CD8-positive, alpha-beta memory T cell (primary cell): Measurements from ENCODE around the gene SGSM1. TPM values are rescaled to one million over a fixed set of nuclear protein-coding genes. Genes with fewer than 3 reads are reported as not detected.

ENCODE experiments used
- CTCF ChIA-PET: fragments of 350-600 bp; sonication (Branson Sonifier 250); formaldehyde crosslinking; loops from one replicate; lab custom pipeline; 2021; ENCODE audit warnings: antibody characterized with exemption; lab: Charles Lee
- POLR2A ChIA-PET: fragments of 350-600 bp; sonication (Branson Sonifier 250); formaldehyde crosslinking; loops from one replicate; lab custom pipeline; 2021; ENCODE audit warnings: antibody characterized with exemption; lab: Charles Lee
- DNase-seq, 5 donors: peaks; one replicate each; pipeline versions ENCODE4 v3.0.0 to v3.0.0-alpha.2; 2020 to 2022; ENCODE audit warnings: mixed read lengths in 1 of 5
- H3K27ac ChIP-seq: one replicate; pipeline ENCODE4 v1.7.0; 2013; ENCODE audit warnings: low read depth, mild to moderate bottlenecking, low read length, moderate library complexity
- H3K27me3 ChIP-seq: 2 replicates; pipeline ENCODE4 v1.7.0; 2013; ENCODE audit warnings: low read length, mild to moderate bottlenecking; ENCODE audit not compliant: insufficient read depth, poor library complexity, severe bottlenecking
- H3K36me3 ChIP-seq: 2 replicates; pipeline ENCODE4 v1.7.0; 2013; ENCODE audit warnings: mild to moderate bottlenecking, low read length, moderate library complexity; ENCODE audit not compliant: insufficient read depth
- H3K4me1 ChIP-seq: 2 replicates; pipeline ENCODE4 v1.7.0; 2013; ENCODE audit warnings: mild to moderate bottlenecking, low read length, moderate library complexity; ENCODE audit not compliant: insufficient read depth
- H3K4me3 ChIP-seq: 2 replicates; pipeline ENCODE4 v1.7.0; 2013; ENCODE audit warnings: mild to moderate bottlenecking, low read length
- H3K9me3 ChIP-seq: 2 replicates; pipeline ENCODE4 v1.7.0; 2013; ENCODE audit warnings: mild to moderate bottlenecking, low read length
- H3K27ac Mint-ChIP-seq, 8 donors: one replicate each; pipeline ENCODE4 v1.8.0; 2020 to 2021; ENCODE audit warnings: mixed read lengths in 8 of 8, mild to moderate bottlenecking in 6 of 8, inconsistent platforms in 3 of 8, moderate library complexity in 3 of 8
- H3K27me3 Mint-ChIP-seq, 2 donors: one replicate each; pipeline ENCODE4 v1.8.0; 2020 to 2021; ENCODE audit warnings: mixed read lengths in 2 of 2, mild to moderate bottlenecking in 1 of 2, moderate library complexity in 1 of 2
- H3K36me3 Mint-ChIP-seq, 3 donors: one replicate each; pipeline ENCODE4 v1.8.0; 2020 to 2021; ENCODE audit warnings: mixed read lengths in 3 of 3, inconsistent platforms in 1 of 3, mild to moderate bottlenecking in 1 of 3
- H3K4me1 Mint-ChIP-seq, 3 donors: one replicate each; pipeline ENCODE4 v1.8.0; 2020 to 2021; ENCODE audit warnings: mixed read lengths in 3 of 3, inconsistent platforms in 1 of 3, mild to moderate bottlenecking in 1 of 3
- H3K4me3 Mint-ChIP-seq, 7 donors: one replicate each; pipeline ENCODE4 v1.8.0; 2020 to 2021; ENCODE audit warnings: mixed read lengths in 7 of 7, mild to moderate bottlenecking in 6 of 7, moderate library complexity in 4 of 7, inconsistent platforms in 2 of 7
- H3K9me3 Mint-ChIP-seq, 5 donors: one replicate each; pipeline ENCODE4 v1.8.0; 2020 to 2022; ENCODE audit warnings: mixed read lengths in 5 of 5, mild to moderate bottlenecking in 3 of 5, moderate library complexity in 2 of 5, inconsistent platforms in 1 of 5
- polyA plus RNA-seq: library from polyadenylated mRNA; unstranded; fragments of 300-500 nt; fragmentation: Illumina TruSeq; gene quantifications from one replicate; pipeline ENCODE4 v1.2.3, GENCODE V29; 2021
- total RNA-seq, 2 experiments: library from RNA; stranded (reverse); gene quantifications; one replicate each; pipeline ENCODE4 v1.2.3, GENCODE V29; 2021

SGSM1 gene
- total and polyA plus RNA-seq, 3 experiments from 2014 or later = 0.09 to 0.31 (median 0.28) TPM

DNA sequence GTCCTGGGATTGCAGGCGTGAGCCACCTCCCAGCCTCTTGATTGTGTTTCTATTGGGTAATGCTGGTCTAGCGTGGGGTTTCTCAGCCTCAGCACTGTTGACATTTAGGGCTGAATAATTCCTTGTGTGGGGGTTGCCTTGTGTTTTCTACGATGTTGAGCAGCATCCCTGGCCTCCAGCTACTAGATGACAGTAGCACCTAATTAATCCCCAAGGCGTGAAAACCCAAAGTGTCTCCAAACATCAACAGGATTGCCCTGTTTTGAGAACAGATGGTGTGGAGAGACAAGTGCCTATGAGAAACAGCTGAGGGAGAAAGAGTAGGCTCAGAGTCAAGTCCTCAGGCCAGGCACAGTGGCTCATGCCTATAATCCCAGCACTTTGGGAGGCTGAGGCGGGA lies 67.2 kb downstream of the SGSM1 start:
- H3K27me3 Mint-ChIP-seq = peaks cover 0 to 3% of the 10 kb centered on the region in 2 donors
- CTCF ChIA-PET = no interaction called here
- DNase-seq = no peak
- peaks cover 0 to 2% (median 0%) of the 10 kb centered on the region in 5 donors for H3K9me3 Mint-ChIP-seq
- H3K4me1 Mint-ChIP-seq = no peaks in the 10 kb centered on the region
- no peak overlapping the region for H3K4me3 Mint-ChIP-seq
- POLR2A ChIA-PET = no interaction called here
- H3K4me3 ChIP-seq = no peak overlapping the region
- H3K36me3 ChIP-seq = no peaks in the 10 kb centered on the region
- H3K27ac Mint-ChIP-seq = no peak overlapping the region
- no peak overlapping the region for H3K27ac ChIP-seq
- H3K36me3 Mint-ChIP-seq = peaks cover 0 to 6% (median 2%) of the 10 kb centered on the region in 3 donors
- no peaks in the 10 kb centered on the region for H3K4me1 ChIP-seq
- H3K9me3 ChIP-seq = no peaks in the 10 kb centered on the region
- no peaks in the 10 kb centered on the region for H3K27me3 ChIP-seq

DNA sequence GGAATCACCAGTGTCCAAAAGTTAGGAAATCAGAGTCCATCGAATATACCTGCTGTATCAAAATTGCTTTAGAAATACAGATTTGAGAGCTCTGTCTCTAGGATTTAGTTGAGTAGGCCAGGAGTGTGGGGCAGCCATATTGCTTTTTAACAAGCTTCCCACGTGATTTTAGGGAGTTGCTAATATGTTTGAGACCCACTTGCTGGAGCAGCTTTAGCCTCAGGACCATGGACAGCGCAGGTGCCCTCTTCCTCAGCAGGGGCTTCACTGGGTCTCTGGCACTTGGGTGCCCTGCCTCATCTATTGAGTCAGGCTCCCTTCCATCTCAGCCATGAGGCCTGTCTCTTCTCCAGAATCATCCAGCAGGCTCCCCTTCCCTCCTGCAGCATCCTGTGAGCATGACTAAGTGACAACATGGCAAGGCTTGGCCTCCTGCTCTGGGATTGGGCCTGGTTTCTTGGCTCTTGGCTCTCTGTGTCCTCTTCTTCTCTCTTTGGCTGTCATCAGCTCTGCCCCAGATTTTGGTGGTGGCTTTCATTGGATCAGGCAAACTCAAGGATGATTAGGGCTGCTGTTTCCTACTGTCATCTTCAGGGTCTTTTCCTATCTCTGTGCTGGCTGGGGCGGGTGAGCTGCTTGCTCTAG lies 70.0 kb downstream of the SGSM1 start:
- POLR2A ChIA-PET = no interaction called here
- Mint-ChIP-seq H3K27ac (no peak overlapping the region), H3K4me1 (no peaks in the 10 kb centered on the region), H3K27me3 (peaks cover 3 to 4% of the 10 kb centered on the region in 2 donors), H3K36me3 (peaks cover 0 to 6% (median 2%) of the 10 kb centered on the region in 3 donors), H3K9me3 (peaks cover 0 to 2% (median 0%) of the 10 kb centered on the region in 5 donors), H3K4me3 (no peak overlapping the region)
- H3K4me1 ChIP-seq = no peaks in the 10 kb centered on the region
- no peak overlapping the region for H3K4me3 ChIP-seq
- no peak overlapping the region for H3K27ac ChIP-seq
- H3K36me3 ChIP-seq = no peaks in the 10 kb centered on the region
- no peaks in the 10 kb centered on the region for H3K27me3 ChIP-seq
- CTCF ChIA-PET = interaction anchor here (1.2 kb wide), 2 partner anchors 15 to 26 kb away, joined by 3 to 4 read pairs; no protein-coding TSS in a partner anchor
- no peaks in the 10 kb centered on the region for H3K9me3 ChIP-seq
- no peak for DNase-seq

DNA sequence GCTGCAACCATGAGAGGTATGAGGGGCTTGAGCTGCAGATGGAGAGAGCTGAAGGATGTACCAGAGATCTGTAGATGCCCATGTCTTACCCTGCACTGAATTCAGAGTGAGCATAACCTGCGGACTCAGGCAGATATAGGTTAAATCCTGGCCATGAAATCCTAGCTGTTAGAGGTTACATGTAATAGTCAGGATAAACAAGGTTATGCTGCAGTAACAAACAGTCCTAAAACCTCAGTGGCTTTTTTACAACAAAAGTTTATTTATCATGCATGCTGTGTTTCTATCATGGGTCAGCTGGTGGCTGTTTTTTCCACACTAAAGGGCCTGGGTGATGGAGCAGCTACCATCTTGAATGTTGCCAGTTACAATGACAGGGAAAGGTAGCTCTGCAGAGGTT lies 70.7 kb downstream of the SGSM1 start:
- Mint-ChIP-seq H3K4me3 (no peak overlapping the region), H3K36me3 (peaks cover 0 to 6% (median 2%) of the 10 kb centered on the region in 3 donors), H3K9me3 (peaks cover 0 to 2% (median 0%) of the 10 kb centered on the region in 5 donors), H3K27ac (no peak overlapping the region), H3K27me3 (peaks cover 3 to 4% of the 10 kb centered on the region in 2 donors), H3K4me1 (no peaks in the 10 kb centered on the region)
- H3K27me3 ChIP-seq = no peaks in the 10 kb centered on the region
- ChIA-PET POLR2A (no interaction called here), CTCF (interaction anchor here (1.2 kb wide), 2 partner anchors 15 to 26 kb away, joined by 3 to 4 read pairs; no protein-coding TSS in a partner anchor)
- H3K9me3 ChIP-seq = no peaks in the 10 kb centered on the region
- H3K4me1 ChIP-seq = no peaks in the 10 kb centered on the region
- H3K4me3 ChIP-seq = no peak overlapping the region
- H3K27ac ChIP-seq = no peak overlapping the region
- H3K36me3 ChIP-seq = no peaks in the 10 kb centered on the region
- DNase-seq = no peak

DNA sequence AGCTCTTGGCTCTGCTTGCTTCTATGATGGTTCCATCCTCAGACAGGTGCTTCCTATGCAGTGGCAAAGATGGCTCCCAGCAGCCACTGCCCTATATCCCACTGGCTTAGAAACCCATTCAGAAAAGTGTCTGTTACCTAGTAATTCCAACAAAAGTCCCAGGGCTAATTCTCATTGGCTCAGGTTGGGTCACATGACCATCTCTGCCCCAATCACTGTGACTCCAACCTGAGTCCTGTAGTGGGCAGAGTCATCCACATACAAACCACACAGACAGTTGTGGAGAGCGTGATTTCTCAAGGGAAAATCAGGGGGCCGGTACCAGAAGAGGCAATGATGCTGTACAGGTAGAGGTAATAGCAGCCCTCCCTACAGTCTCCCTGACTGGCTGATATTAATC lies 73.0 kb downstream of the SGSM1 start:
- Histone ChIP-seq H3K36me3 (no peaks in the 10 kb centered on the region), H3K4me1 (no peaks in the 10 kb centered on the region), H3K27ac (no peak overlapping the region), H3K4me3 (no peak overlapping the region), H3K9me3 (no peaks in the 10 kb centered on the region), H3K27me3 (no peaks in the 10 kb centered on the region)
- Mint-ChIP-seq H3K4me3 (no peak overlapping the region), H3K27me3 (peaks cover 3 to 4% of the 10 kb centered on the region in 2 donors), H3K36me3 (peaks cover 0 to 6% (median 4%) of the 10 kb centered on the region in 3 donors), H3K4me1 (no peaks in the 10 kb centered on the region), H3K9me3 (peaks cover 0 to 2% (median 0%) of the 10 kb centered on the region in 5 donors), H3K27ac (no peak overlapping the region)
- ChIA-PET CTCF (no interaction called here), POLR2A (no interaction called here)
- no peak for DNase-seq

DNA sequence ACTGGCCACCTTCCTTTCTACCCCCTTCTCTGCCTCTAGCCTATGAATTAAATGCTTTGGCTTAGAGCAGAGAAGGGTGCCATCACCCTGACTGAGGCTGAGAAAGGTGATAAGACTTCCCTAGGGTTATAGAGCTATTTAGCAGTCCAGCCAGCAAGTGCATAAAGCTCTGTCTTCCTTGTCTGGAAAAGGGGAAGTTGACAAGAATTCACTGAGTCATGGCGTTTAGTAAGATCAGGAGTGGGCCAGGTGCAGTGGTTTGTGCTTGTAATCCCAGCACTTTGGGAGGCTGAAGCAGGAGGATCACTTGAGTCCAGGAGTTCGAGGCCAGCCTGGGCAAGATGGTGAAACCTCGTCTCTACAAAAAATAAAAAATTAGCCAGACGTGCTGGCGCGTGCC lies 77.4 kb downstream of the SGSM1 start:
- Histone ChIP-seq H3K4me3 (no peak overlapping the region), H3K36me3 (no peaks in the 10 kb centered on the region), H3K27me3 (no peaks in the 10 kb centered on the region), H3K9me3 (no peaks in the 10 kb centered on the region), H3K4me1 (no peaks in the 10 kb centered on the region), H3K27ac (no peak overlapping the region)
- Mint-ChIP-seq H3K9me3 (no peaks in the 10 kb centered on the region), H3K27me3 (peaks cover 0 to 4% of the 10 kb centered on the region in 2 donors), H3K36me3 (peaks cover 0 to 5% (median 4%) of the 10 kb centered on the region in 3 donors), H3K4me3 (no peak overlapping the region), H3K27ac (no peak overlapping the region), H3K4me1 (no peaks in the 10 kb centered on the region)
- CTCF ChIA-PET = no interaction called here
- POLR2A ChIA-PET = no interaction called here
- DNase-seq = no peak

DNA sequence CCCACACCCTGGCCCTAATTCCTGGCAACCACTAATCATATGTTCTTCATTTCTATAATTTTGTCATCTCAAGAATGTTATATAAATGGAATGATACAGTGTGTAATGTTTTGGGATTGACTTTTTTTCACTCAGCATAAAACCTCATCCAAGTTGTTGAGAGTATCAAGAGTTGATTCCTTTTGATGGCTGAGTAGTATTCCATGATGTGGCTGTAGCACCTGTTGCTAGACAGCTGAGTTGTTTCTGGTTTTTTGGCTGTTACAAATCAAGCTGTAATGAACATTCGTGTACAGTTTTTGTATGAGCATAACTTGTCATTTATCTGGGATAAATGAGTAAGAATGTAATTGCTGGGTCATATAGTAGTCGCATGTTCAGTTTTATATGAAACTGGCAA lies 81.2 kb downstream of the SGSM1 start:
- ChIA-PET POLR2A (no interaction called here), CTCF (no interaction called here)
- H3K27ac Mint-ChIP-seq = no peak overlapping the region
- no peaks in the 10 kb centered on the region for H3K4me1 Mint-ChIP-seq
- H3K27me3 Mint-ChIP-seq = peaks cover 4 to 9% of the 10 kb centered on the region in 2 donors
- H3K4me3 Mint-ChIP-seq = no peak overlapping the region
- H3K9me3 ChIP-seq = no peaks in the 10 kb centered on the region
- H3K27ac ChIP-seq = no peak overlapping the region
- H3K9me3 Mint-ChIP-seq = no peaks in the 10 kb centered on the region
- no peak for DNase-seq
- no peaks in the 10 kb centered on the region for H3K4me1 ChIP-seq
- no peak overlapping the region for H3K4me3 ChIP-seq
- H3K27me3 ChIP-seq = no peaks in the 10 kb centered on the region
- peaks cover 0 to 5% (median 4%) of the 10 kb centered on the region in 3 donors for H3K36me3 Mint-ChIP-seq
- H3K36me3 ChIP-seq = no peaks in the 10 kb centered on the region

DNA sequence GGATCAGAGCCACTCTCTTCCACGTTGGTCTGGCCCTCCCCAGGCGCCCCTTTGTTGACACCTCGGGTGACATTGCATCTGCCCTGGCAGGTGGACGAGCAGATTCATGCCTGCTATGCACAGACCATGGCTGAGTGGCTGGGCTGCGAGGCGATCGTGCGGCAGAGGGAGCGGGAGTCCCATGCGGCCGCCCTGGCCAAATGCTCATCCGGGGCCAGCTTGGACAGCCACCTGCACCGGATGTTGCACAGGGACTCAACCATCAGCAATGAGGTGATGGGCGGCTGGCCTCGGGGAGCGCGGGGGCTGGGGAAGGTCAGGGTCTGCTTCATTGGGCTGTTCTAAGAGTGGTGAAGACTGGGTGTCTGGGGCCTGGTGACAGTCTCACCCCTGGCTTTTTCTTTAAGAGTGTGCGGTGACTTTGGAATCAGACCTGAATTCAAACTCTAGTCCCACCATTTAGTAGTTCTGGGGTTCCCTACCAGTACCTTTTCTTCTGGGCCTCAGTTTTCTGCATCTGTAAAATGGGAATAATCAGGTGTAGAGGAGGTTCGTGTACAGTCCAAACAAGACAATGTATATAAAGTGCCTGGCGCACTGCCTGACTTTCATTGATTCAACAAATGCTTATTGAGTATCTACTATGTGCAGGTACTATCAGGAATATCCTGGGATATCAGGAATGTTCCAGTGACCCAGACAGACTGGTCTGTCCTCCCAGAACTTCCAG lies 87.5 kb downstream of the SGSM1 start:
- Mint-ChIP-seq H3K27ac (no peak overlapping the region), H3K4me3 (no peak overlapping the region), H3K36me3 (peaks cover 0 to 1% (median 0%) of the 10 kb centered on the region in 3 donors), H3K27me3 (peaks cover 8 to 13% of the 10 kb centered on the region in 2 donors), H3K4me1 (no peaks in the 10 kb centered on the region), H3K9me3 (no peaks in the 10 kb centered on the region)
- H3K4me3 ChIP-seq = no peak overlapping the region
- no peaks in the 10 kb centered on the region for H3K36me3 ChIP-seq
- H3K27ac ChIP-seq = no peak overlapping the region
- no peak for DNase-seq
- POLR2A ChIA-PET = no interaction called here
- no peaks in the 10 kb centered on the region for H3K9me3 ChIP-seq
- CTCF ChIA-PET = no interaction called here
- no peaks in the 10 kb centered on the region for H3K27me3 ChIP-seq
- H3K4me1 ChIP-seq = no peaks in the 10 kb centered on the region

DNA sequence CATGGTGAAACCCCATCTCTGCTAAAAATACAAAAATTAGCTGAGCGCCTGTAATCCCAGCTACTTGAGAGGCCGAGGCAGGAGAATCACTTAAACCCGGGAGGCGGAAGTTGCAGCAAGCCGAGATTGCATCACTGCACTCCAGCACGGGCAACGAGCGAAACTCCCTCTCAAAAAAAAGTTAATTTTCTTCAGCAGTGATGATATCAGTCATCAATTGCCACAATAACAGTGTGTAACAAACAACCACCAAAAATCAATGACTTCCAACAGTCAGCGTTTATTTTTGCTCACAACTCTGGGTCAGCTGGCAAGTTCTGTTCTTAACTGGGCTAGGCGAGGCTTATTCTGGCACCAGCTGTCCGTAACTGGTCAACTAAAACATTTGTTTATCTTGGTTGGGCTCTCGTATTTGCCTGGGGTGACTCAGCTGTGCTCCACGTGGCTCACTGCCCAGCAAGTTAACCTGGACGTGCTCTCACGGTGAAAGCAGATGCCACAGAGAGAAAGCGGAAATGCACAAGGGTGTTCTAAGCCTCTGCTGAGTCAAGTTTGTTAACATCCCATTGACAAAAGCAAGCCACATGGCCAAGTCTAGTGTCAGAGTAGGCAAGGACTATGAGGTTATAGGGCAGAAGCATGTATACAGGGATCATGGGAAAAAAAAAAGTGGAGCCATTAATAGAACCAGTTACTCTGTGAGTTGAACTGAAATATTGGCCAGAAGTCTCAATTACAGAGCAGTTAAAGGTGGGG lies 88.4 kb downstream of the SGSM1 start:
- Mint-ChIP-seq H3K36me3 (peaks cover 0 to 3% (median 2%) of the 10 kb centered on the region in 3 donors), H3K9me3 (no peaks in the 10 kb centered on the region), H3K27me3 (peaks cover 8 to 13% of the 10 kb centered on the region in 2 donors), H3K27ac (no peak overlapping the region), H3K4me1 (no peaks in the 10 kb centered on the region), H3K4me3 (no peak overlapping the region)
- Histone ChIP-seq H3K4me3 (no peak overlapping the region), H3K27ac (no peak overlapping the region), H3K36me3 (no peaks in the 10 kb centered on the region), H3K4me1 (no peaks in the 10 kb centered on the region), H3K27me3 (no peaks in the 10 kb centered on the region), H3K9me3 (no peaks in the 10 kb centered on the region)
- ChIA-PET POLR2A (no interaction called here), CTCF (no interaction called here)
- DNase-seq = no peak
